Small intestine (tissue), 7 donors: ENCODE results near the gene PTPRZ1. TPM values are rescaled to one million over a fixed set of nuclear protein-coding genes. Genes with fewer than 3 reads are reported as not detected.
A peak's percentile ranks its signal among the peaks of the same experiment; 100 is the strongest.

ENCODE experiments used
- DNase-seq, 2 donors: peaks; one replicate each; pipeline versions ENCODE4 v3.0.0 to v3.0.0-alpha.2; 2013
- FAIRE-seq: peaks from 2 replicates; lab custom pipeline; 2012; peaks lifted over from hg19 to GRCh38; lab: Jason Lieb, UNC
- H3K27ac ChIP-seq, 3 donors: one replicate each; pipeline ENCODE4 v1.5.1; 2013; ENCODE audit warnings: low read length in 2 of 3, mild to moderate bottlenecking in 2 of 3, control low read depth in 1 of 3, inconsistent platforms in 1 of 3, low read depth in 1 of 3, moderate library complexity in 1 of 3
- H3K27me3 ChIP-seq, 3 donors: one replicate each; pipeline ENCODE4 v1.6.1; 2013; ENCODE audit warnings: low read length in 3 of 3, inconsistent platforms in 1 of 3; ENCODE audit not compliant: control insufficient read depth in 3 of 3, insufficient read depth in 3 of 3
- H3K36me3 ChIP-seq, 3 donors: one replicate each; pipeline ENCODE4 v1.6.1; 2013; ENCODE audit warnings: low read length in 3 of 3, inconsistent platforms in 1 of 3, low read depth in 1 of 3, mild to moderate bottlenecking in 1 of 3, moderate library complexity in 1 of 3; ENCODE audit not compliant: control insufficient read depth in 3 of 3, insufficient read depth in 2 of 3
- H3K4me1 ChIP-seq, 3 donors: one replicate each; pipeline ENCODE4 v1.6.1; 2013; ENCODE audit warnings: low read length in 2 of 3, inconsistent platforms in 1 of 3, low read depth in 1 of 3, mild to moderate bottlenecking in 1 of 3, moderate library complexity in 1 of 3; ENCODE audit not compliant: control insufficient read depth in 3 of 3, insufficient read depth in 2 of 3
- H3K4me3 ChIP-seq, 3 donors: one replicate each; pipeline ENCODE4 v1.5.1; 2013; ENCODE audit warnings: low read length in 3 of 3, control low read depth in 1 of 3, inconsistent platforms in 1 of 3, low read depth in 1 of 3, mild to moderate bottlenecking in 1 of 3, moderate library complexity in 1 of 3
- H3K9me3 ChIP-seq, 2 donors: one replicate each; pipeline ENCODE4 v1.6.1; 2013; ENCODE audit warnings: low read depth in 1 of 2, low read length in 1 of 2; ENCODE audit not compliant: control insufficient read depth in 2 of 2, insufficient read depth in 1 of 2
- WGBS, 3 donors: extraction: QIAGEN DNeasy Blood & Tissue Kit; methylation state at CpG; one replicate each; pipeline ENCODE4 v1.1.7; 2013; 5-methylcytosine and 5-hydroxymethylcytosine counted together
- polyA plus RNA-seq, 4 donors: library from polyadenylated mRNA; stranded (reverse) in 3 of 4; unstranded in 1 of 4; fragments of 200-250 nt in 3 of 4; fragments of 120-200 nt in 1 of 4; gene quantifications; one replicate each; pipeline versions ENCODE4 v1.2.1 to v1.2.3, GENCODE V29; 2013
- donor health status: healthy with polysubstance abuse.
- donor health status: control.
- donor health status: control.
- donor health status: Bipolar disorder and iron deficiency.
- donor health status: healthy.

PTPRZ1 gene
- polyA plus RNA-seq, 4 donors: 0.81 to 3.5 (median 1.4) TPM; not detected in 1

DNA sequence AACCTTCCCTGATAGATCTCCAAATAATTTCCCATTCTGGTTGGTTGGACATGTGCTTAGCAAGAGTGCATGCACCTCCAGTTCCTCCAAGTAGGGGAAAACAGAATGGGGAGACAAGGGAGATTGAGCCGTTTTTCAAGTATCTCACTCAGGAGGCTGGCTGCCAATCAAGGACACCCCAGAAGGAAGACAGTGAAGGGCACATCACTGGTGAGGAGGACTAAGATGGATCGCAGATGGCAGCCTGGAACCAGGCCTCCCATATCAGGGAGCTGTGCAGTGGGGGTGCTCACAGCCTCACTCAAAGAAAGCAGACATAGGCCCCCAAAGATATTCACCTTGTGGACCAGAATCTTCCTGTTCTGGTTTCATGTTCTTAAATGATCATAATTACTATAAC, 31.2 kb downstream of the PTPRZ1 start:
- no peaks in the 10 kb centered on the region for H3K36me3 ChIP-seq
- H3K27ac ChIP-seq: no peak overlapping the region
- WGBS, 3 donors: 73 to 87% (median 86%) methylated on average over 2 of the region's 2 CpGs
- no peaks in the 10 kb centered on the region for H3K27me3 ChIP-seq
- H3K9me3 ChIP-seq: no peaks in the 10 kb centered on the region
- DNase-seq (no peak), FAIRE-seq (no peak)
- no peaks in the 10 kb centered on the region for H3K4me1 ChIP-seq
- H3K4me3 ChIP-seq: no peak overlapping the region

GRCh38 chr7:121908042-121908441, 35.1 kb downstream of the PTPRZ1 start:
- Histone ChIP-seq H3K36me3 (no peaks in the 10 kb centered on the region), H3K9me3 (no peaks in the 10 kb centered on the region), H3K4me3 (no peak overlapping the region), H3K27ac (no peak overlapping the region), H3K4me1 (no peaks in the 10 kb centered on the region), H3K27me3 (no peaks in the 10 kb centered on the region)
- no peak for DNase-seq
- FAIRE-seq: no peak

DNA sequence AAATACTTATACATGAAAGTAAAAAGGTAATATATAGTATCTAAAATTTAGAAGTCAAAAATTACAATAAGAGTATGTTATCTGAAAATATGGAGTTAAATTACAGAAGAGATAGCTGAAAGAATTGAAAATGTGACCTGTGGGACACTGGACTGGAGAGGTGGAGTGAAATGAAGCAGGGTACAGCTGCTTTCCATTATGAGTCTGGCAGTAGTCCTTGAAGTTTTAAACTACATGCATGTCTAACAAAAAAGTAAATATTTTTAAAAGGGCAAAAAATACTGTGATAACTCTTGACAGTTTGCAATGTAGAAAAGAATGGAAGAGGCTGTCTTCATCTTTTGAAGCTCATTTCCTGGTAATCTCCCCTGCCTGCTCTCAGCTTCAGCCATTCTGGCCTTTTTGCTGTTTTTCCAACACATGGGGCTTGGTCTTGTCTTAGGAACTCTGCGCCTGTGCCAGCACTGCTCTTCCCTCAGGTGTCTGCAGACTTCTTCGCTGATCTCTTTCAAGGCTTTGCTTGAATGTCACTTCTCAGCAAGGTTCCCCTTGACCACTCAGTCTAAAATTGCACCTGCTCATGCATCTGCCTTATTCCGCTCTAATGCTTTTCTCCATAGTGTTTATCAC, 36.9 kb downstream of the PTPRZ1 start:
- no peak for DNase-seq
- no peaks in the 10 kb centered on the region for H3K36me3 ChIP-seq
- H3K9me3 ChIP-seq: no peaks in the 10 kb centered on the region
- H3K4me3 ChIP-seq: no peak overlapping the region
- 83 to 94% (median 89%) methylated on average over 3 of the region's 3 CpGs for WGBS, 3 donors
- H3K4me1 ChIP-seq: no peaks in the 10 kb centered on the region
- H3K27me3 ChIP-seq: no peaks in the 10 kb centered on the region
- peak; percentile 44 for FAIRE-seq
- no peak overlapping the region for H3K27ac ChIP-seq

- Histone ChIP-seq H3K9me3 (no peaks in the 10 kb centered on the region), H3K27ac (no peak overlapping the region), H3K27me3 (no peaks in the 10 kb centered on the region), H3K36me3 (no peaks in the 10 kb centered on the region), H3K4me1 (no peaks in the 10 kb centered on the region), H3K4me3 (no peak overlapping the region)
- no peak for FAIRE-seq
- WGBS, 3 donors: 67 to 79% (median 70%) methylated on average over 8 of the region's 8 CpGs
- DNase-seq: no peak
These were observed 41.1 kb downstream of the PTPRZ1 start for GRCh38 chr7:121913947-121914675.

DNA sequence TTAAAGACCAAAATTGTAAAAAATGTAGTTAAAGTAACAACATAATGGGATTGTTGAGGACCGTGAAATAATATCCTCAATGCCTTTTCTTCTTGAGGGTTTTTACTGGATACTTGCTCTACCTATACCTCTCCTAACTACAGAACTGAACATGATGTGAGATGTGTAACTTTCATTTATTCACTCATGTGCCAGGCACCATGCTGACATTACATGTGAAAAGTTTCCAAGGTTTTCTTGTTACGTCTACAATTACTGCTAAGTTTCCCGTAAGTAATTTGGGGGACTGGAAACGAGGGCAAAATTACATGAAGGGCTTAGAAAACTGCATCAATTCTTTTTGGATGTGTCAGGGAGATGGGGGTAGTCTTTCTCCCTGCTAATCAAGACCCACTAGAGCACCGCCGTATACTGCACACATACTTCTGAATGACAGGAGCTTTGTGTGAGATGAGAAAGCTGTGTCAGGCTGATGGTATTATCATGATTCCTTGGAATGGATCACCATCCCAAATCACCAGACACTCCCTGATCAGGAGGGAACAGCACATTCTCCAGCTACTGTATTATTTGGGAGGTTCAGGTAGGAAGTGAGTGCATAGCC, 41.8 kb downstream of the PTPRZ1 start:
- no peak overlapping the region for H3K4me3 ChIP-seq
- no peaks in the 10 kb centered on the region for H3K9me3 ChIP-seq
- H3K27me3 ChIP-seq: no peaks in the 10 kb centered on the region
- FAIRE-seq (no peak), DNase-seq (no peak)
- 73 to 85% (median 77%) methylated on average over 6 of the region's 6 CpGs for WGBS, 3 donors
- no peak overlapping the region for H3K27ac ChIP-seq
- H3K4me1 ChIP-seq: no peaks in the 10 kb centered on the region
- no peaks in the 10 kb centered on the region for H3K36me3 ChIP-seq

DNA sequence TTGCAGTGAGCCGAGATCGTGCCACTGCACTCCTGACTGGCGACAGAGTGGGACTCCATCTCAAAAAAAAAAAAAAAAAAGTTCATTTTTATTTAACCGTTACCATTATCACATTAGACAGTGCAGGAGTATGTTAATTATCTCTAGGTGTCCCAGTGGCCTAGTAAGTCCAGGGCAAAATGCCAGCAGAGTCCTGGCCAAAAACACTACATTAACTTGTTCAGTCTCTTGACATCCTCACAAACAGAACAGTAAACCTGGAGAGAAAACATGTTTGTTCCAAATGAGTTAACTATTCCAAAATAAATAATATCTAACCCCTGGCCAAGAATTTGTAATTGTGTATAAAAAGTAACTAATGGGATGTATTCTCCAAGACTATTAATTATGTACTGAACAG, 43.2 kb downstream of the PTPRZ1 start:
- no peak overlapping the region for H3K27ac ChIP-seq
- 86 to 91% (median 86%) methylated on average over 4 of the region's 4 CpGs for WGBS, 3 donors
- no peaks in the 10 kb centered on the region for H3K36me3 ChIP-seq
- no peaks in the 10 kb centered on the region for H3K4me1 ChIP-seq
- H3K27me3 ChIP-seq: no peaks in the 10 kb centered on the region
- no peak for FAIRE-seq
- H3K9me3 ChIP-seq: no peaks in the 10 kb centered on the region
- H3K4me3 ChIP-seq: no peak overlapping the region
- DNase-seq: no peak

DNA sequence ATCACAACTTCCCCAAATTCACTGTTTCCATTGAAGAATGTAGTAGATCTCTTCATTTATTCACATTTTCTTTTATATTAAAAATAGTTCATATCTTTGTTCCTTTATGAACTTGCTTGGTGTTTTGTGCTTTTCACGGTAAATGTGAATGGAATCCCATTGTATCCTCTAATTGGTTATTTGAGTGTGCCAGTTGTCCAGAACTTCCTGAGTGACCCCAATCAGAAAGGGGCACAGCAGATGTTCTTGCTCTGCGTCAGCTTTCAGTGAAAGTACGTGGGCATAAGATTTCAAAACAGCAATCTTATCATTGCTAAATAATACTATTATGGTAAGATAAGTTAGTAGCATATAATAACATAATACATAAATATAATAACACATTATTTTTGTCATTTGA, 47.0 kb downstream of the PTPRZ1 start:
- Histone ChIP-seq H3K9me3 (no peaks in the 10 kb centered on the region), H3K4me1 (no peaks in the 10 kb centered on the region), H3K4me3 (no peak overlapping the region), H3K36me3 (no peaks in the 10 kb centered on the region), H3K27me3 (peaks cover 0 to 2% (median 0%) of the 10 kb centered on the region in 3 donors), H3K27ac (no peak overlapping the region)
- no peak for DNase-seq
- 50 to 60% (median 54%) methylated on average over 3 of the region's 3 CpGs for WGBS, 3 donors
- FAIRE-seq: no peak

GRCh38 chr7:121924269-121925186, 51.6 kb downstream of the PTPRZ1 start:
- FAIRE-seq: no peak
- Histone ChIP-seq H3K27me3 (peaks cover 0 to 2% (median 0%) of the 10 kb centered on the region in 3 donors), H3K36me3 (no peaks in the 10 kb centered on the region), H3K4me1 (no peaks in the 10 kb centered on the region), H3K9me3 (no peaks in the 10 kb centered on the region), H3K27ac (no peak overlapping the region), H3K4me3 (no peak overlapping the region)
- whole genome bisulfite sequencing, 3 donors: 51 to 66% (median 64%) methylated on average over 7 of the region's 7 CpGs
- no peak for DNase-seq
